Panc1 (cell line): Measurements from ENCODE around the gene DNM1L. TPM values are rescaled to one million over a fixed set of nuclear protein-coding genes. Genes with fewer than 3 reads are reported as not detected.

Source experiments
- ATAC-seq: fragments of 200-7000 bp; cut with Tn5 transposase; 2 replicates; pipeline ENCODE4 v1.9.1; 2020; ENCODE audit warnings: mild to moderate bottlenecking, moderate library complexity
- BruUV-seq: library from RNA; stranded (reverse); fragments of 400-500 nt; replicated peaks from 2 replicates; lab custom pipeline; 2021; lab: Mats Ljungman, UMichigan
- CTCF ChIA-PET: fragments of 300-600 bp; sonication (Branson Sonifier 250); formaldehyde crosslinking; loops from one replicate; lab custom pipeline; 2022; ENCODE audit warnings: antibody characterized with exemption; lab: Charles Lee
- POLR2A ChIA-PET: fragments of 300-600 bp; sonication (Branson Sonifier 250); formaldehyde crosslinking; loops from one replicate; lab custom pipeline; 2022; ENCODE audit warnings: antibody characterized with exemption; lab: Charles Lee
- DNase-seq: peaks from one replicate; pipeline ENCODE4 v3.0.0-alpha.2; 2010; ENCODE audit warnings: low read depth, low spot score
- H3K27ac ChIP-seq: 2 replicates; pipeline ENCODE4 v1.5.1; 2011; ENCODE audit warnings: mild to moderate bottlenecking, low read length, inconsistent platforms
- H3K27me3 ChIP-seq: fragments of 200-500 bp; sonication (Bioruptor generic); 2 replicates; pipeline ENCODE4 v1.6.0; 2014; ENCODE audit warnings: low read length, inconsistent platforms; ENCODE audit not compliant: control insufficient read depth, insufficient read depth
- H3K36me3 ChIP-seq: fragments of 200-500 bp; sonication (Bioruptor generic); 2 replicates; pipeline ENCODE4 v1.5.1; 2014; ENCODE audit warnings: inconsistent platforms, mild to moderate bottlenecking, low read length, moderate library complexity; ENCODE audit not compliant: control insufficient read depth, insufficient read depth
- H3K4me1 ChIP-seq: 2 replicates; pipeline ENCODE4 v1.5.1; 2011; ENCODE audit warnings: inconsistent platforms, mild to moderate bottlenecking, low read length, moderate library complexity; ENCODE audit not compliant: control insufficient read depth, insufficient read depth
- H3K4me3 ChIP-seq, 2 experiments: 2 replicates each; pipeline ENCODE4 v1.5.1; 2011 to 2012; ENCODE audit warnings: low read depth in 2 of 2, low read length in 2 of 2, mild to moderate bottlenecking in 2 of 2, inconsistent platforms in 1 of 2, moderate library complexity in 1 of 2
- H3K9me3 ChIP-seq: fragments of 200-500 bp; sonication (Bioruptor generic); 2 replicates; pipeline ENCODE4 v1.5.1; 2014; ENCODE audit warnings: low read depth, mild to moderate bottlenecking, inconsistent platforms, low read length, moderate library complexity; ENCODE audit not compliant: control insufficient read depth, insufficient read depth
- CTCF ChIP-seq: fragments of 450-650 bp; IDR thresholded peaks from 2 replicates; pipeline ENCODE4 v1.5.1; 2017; ENCODE audit warnings: mild to moderate bottlenecking
- POLR2AphosphoS5 ChIP-seq: IDR thresholded peaks from 2 replicates; pipeline ENCODE4 v1.6.1; 2012; ENCODE audit warnings: mild to moderate bottlenecking, low read depth, low read length, moderate library complexity
- REST ChIP-seq, 2 experiments: IDR thresholded peaks; 2 replicates each; pipeline ENCODE4 v1.6.1; 2011 to 2012; ENCODE audit warnings: low read depth in 2 of 2, control low read depth in 1 of 2, low read length in 1 of 2, mild to moderate bottlenecking in 1 of 2, moderate library complexity in 1 of 2; ENCODE audit not compliant: insufficient read depth in 1 of 2
- SIN3A ChIP-seq: IDR thresholded peaks from 2 replicates; pipeline ENCODE4 v1.6.1; 2012; ENCODE audit warnings: low read depth, mild to moderate bottlenecking, low read length, moderate library complexity, borderline replicate concordance; ENCODE audit not compliant: insufficient read depth
- TCF7L2 ChIP-seq: IDR thresholded peaks from 2 replicates; pipeline ENCODE4 v1.6.1; 2011; ENCODE audit warnings: mild to moderate bottlenecking, low read depth, low read length, inconsistent platforms
- in situ Hi-C: cut with HindIII; loops from 2 replicates; pipeline ENCODE4 v1.10.0; 2016; ENCODE audit warnings: low sequenced_read_pairs, low pct_unique_long_range_greater_than_20kb
- intact Hi-C: fragments of 100-400 bp; cut with micrococcal nuclease; formaldehyde crosslinking; loops from one replicate; pipeline ENCODE4 v1.10.0; 2022; ENCODE audit not compliant: unreplicated experiment
- total RNA-seq: library from RNA; stranded (reverse); gene quantifications from one replicate; pipeline ENCODE4 v1.2.1, GENCODE V29; 2021; ENCODE audit not compliant: unreplicated experiment

The DNM1L gene
- total RNA-seq, 1 experiment from 2014 or later, result 91.8 TPM

- ChIA-PET CTCF (no interaction called here), POLR2A (no interaction called here)
- H3K27ac ChIP-seq, result no peak overlapping the region
- TF ChIP-seq POLR2AphosphoS5 (no peak), SIN3A (no peak), CTCF (no peak), REST (IDR thresholded peaks at IDR 0.05; ENCODE audit: insufficient read depth in 1 of 2, low read depth in 2 of 2, low read length in 1 of 2) (no peak)
- no peak overlapping the region for H3K4me3 ChIP-seq
- DNase-seq (no peak), ATAC-seq (no peak)
- intact Hi-C loops (no loop called here), in situ Hi-C loops (no loop called here)
- peaks cover 56% of the 10 kb centered on the region for H3K36me3 ChIP-seq
- no peaks in the 10 kb centered on the region for H3K9me3 ChIP-seq
- H3K27me3 ChIP-seq, result no peaks in the 10 kb centered on the region
- BruUV-seq, result no TSS peak
- no peaks in the 10 kb centered on the region for H3K4me1 ChIP-seq
Observed at GRCh38 chr12:32743264-32743663, 64.2 kb downstream of the DNM1L start.

GRCh38 chr12:32753605-32754004 lies 74.5 kb downstream of the DNM1L start:
- peak overlapping the region; percentile 99 for H3K27ac ChIP-seq
- TF ChIP-seq POLR2AphosphoS5 (no peak), TCF7L2 (no peak), REST (IDR thresholded peaks at IDR 0.05; ENCODE audit: insufficient read depth in 1 of 2, low read depth in 2 of 2, low read length in 1 of 2) (no peak), SIN3A (no peak), CTCF (no peak)
- intact Hi-C loops (no loop called here), in situ Hi-C loops (no loop called here)
- DNase-seq, result no peak
- H3K27me3 ChIP-seq, result no peaks in the 10 kb centered on the region; the same call in 1 of the 2 replicates
- no peak for ATAC-seq
- POLR2A ChIA-PET, result no interaction called here
- no peaks in the 10 kb centered on the region for H3K9me3 ChIP-seq
- no TSS peak for BruUV-seq
- peaks cover 27% of the 10 kb centered on the region for H3K36me3 ChIP-seq
- peaks cover 10% of the 10 kb centered on the region for H3K4me1 ChIP-seq
- peak overlapping the region; percentile 93 to 98 for H3K4me3 ChIP-seq
- CTCF ChIA-PET, result no interaction called here
